Measurements from ENCODE around the gene NADK. TPM values are rescaled to one million over a fixed set of nuclear protein-coding genes. Genes with fewer than 3 reads are reported as not detected.
A peak's percentile ranks its signal among the peaks of the same experiment; 100 is the strongest.

Gene NADK
- total RNA-seq, 1 donor from 2014 or later, result 11.5 TPM

GRCh38 chr1:1806890-1807289 is 28.6 kb upstream of the NADK start:
- Histone ChIP-seq H3K36me3 (ENCODE audit: control insufficient read depth in 3 of 3, insufficient read depth in 3 of 3, low read length in 3 of 3) (peaks cover 19 to 32% (median 27%) of the 10 kb centered on the region in 3 donors), H3K4me3 (ENCODE audit: low read length in 3 of 3) (no peak overlapping the region), H3K27ac (ENCODE audit: low read depth, low read length) (no peak overlapping the region), H3K27me3 (ENCODE audit: control insufficient read depth in 3 of 3, insufficient read depth in 3 of 3, low read length in 3 of 3) (no peaks in the 10 kb centered on the region), H3K9me3 (ENCODE audit: control insufficient read depth in 3 of 3, low read length in 3 of 3) (no peaks in the 10 kb centered on the region), H3K4me1 (ENCODE audit: control insufficient read depth in 3 of 3, insufficient read depth in 3 of 3, low read length in 3 of 3) (no peaks in the 10 kb centered on the region), H3K9ac (ENCODE audit: low read depth in 1 of 3, low read length in 3 of 3) (no peak overlapping the region)

GRCh38 chr1:1804301-1804700 is 26.0 kb upstream of the NADK start:
- no peak overlapping the region for H3K9ac ChIP-seq (ENCODE audit: low read depth in 1 of 3, low read length in 3 of 3)
- peaks cover 5 to 12% (median 8%) of the 10 kb centered on the region in 3 donors for H3K4me1 ChIP-seq (ENCODE audit: control insufficient read depth in 3 of 3, insufficient read depth in 3 of 3, low read length in 3 of 3)
- H3K36me3 ChIP-seq (ENCODE audit: control insufficient read depth in 3 of 3, insufficient read depth in 3 of 3, low read length in 3 of 3), result peaks cover 21 to 38% (median 27%) of the 10 kb centered on the region in 3 donors
- no peaks in the 10 kb centered on the region for H3K27me3 ChIP-seq (ENCODE audit: control insufficient read depth in 3 of 3, insufficient read depth in 3 of 3, low read length in 3 of 3)
- H3K27ac ChIP-seq (ENCODE audit: low read depth, low read length), result no peak overlapping the region
- no peaks in the 10 kb centered on the region for H3K9me3 ChIP-seq (ENCODE audit: control insufficient read depth in 3 of 3, low read length in 3 of 3)
- no peak overlapping the region for H3K4me3 ChIP-seq (ENCODE audit: low read length in 3 of 3)

GRCh38 chr1:1802871-1803270 is 24.6 kb upstream of the NADK start:
- no peak overlapping the region for H3K27ac ChIP-seq (ENCODE audit: low read depth, low read length)
- H3K4me3 ChIP-seq (ENCODE audit: low read length in 3 of 3), result no peak overlapping the region
- H3K36me3 ChIP-seq (ENCODE audit: control insufficient read depth in 3 of 3, insufficient read depth in 3 of 3, low read length in 3 of 3), result peaks cover 27 to 45% (median 32%) of the 10 kb centered on the region in 3 donors
- no peaks in the 10 kb centered on the region for H3K9me3 ChIP-seq (ENCODE audit: control insufficient read depth in 3 of 3, low read length in 3 of 3)
- peaks cover 5 to 13% (median 9%) of the 10 kb centered on the region in 3 donors for H3K4me1 ChIP-seq (ENCODE audit: control insufficient read depth in 3 of 3, insufficient read depth in 3 of 3, low read length in 3 of 3)
- H3K9ac ChIP-seq (ENCODE audit: low read depth in 1 of 3, low read length in 3 of 3), result no peak overlapping the region
- H3K27me3 ChIP-seq (ENCODE audit: control insufficient read depth in 3 of 3, insufficient read depth in 3 of 3, low read length in 3 of 3), result no peaks in the 10 kb centered on the region

GRCh38 chr1:1799716-1800115 is 21.4 kb upstream of the NADK start:
- H3K4me1 ChIP-seq (ENCODE audit: control insufficient read depth in 3 of 3, insufficient read depth in 3 of 3, low read length in 3 of 3), result peaks cover 5 to 13% (median 9%) of the 10 kb centered on the region in 3 donors
- H3K27ac ChIP-seq (ENCODE audit: low read depth, low read length), result no peak overlapping the region
- H3K36me3 ChIP-seq (ENCODE audit: control insufficient read depth in 3 of 3, insufficient read depth in 3 of 3, low read length in 3 of 3), result peaks cover 36 to 50% (median 39%) of the 10 kb centered on the region in 3 donors
- H3K9me3 ChIP-seq (ENCODE audit: control insufficient read depth in 3 of 3, low read length in 3 of 3), result no peaks in the 10 kb centered on the region
- no peak overlapping the region for H3K4me3 ChIP-seq (ENCODE audit: low read length in 3 of 3)
- no peaks in the 10 kb centered on the region for H3K27me3 ChIP-seq (ENCODE audit: control insufficient read depth in 3 of 3, insufficient read depth in 3 of 3, low read length in 3 of 3)
- peak overlapping the region in 2 of 3 donors; percentile 47 to 54 for H3K9ac ChIP-seq (ENCODE audit: low read depth in 1 of 3, low read length in 3 of 3)

- H3K27me3 ChIP-seq (ENCODE audit: control insufficient read depth in 3 of 3, insufficient read depth in 3 of 3, low read length in 3 of 3), result no peaks in the 10 kb centered on the region
- no peak overlapping the region for H3K4me3 ChIP-seq (ENCODE audit: low read length in 3 of 3)
- H3K36me3 ChIP-seq (ENCODE audit: control insufficient read depth in 3 of 3, insufficient read depth in 3 of 3, low read length in 3 of 3), result peaks cover 34 to 50% (median 38%) of the 10 kb centered on the region in 3 donors
- no peak overlapping the region for H3K27ac ChIP-seq (ENCODE audit: low read depth, low read length)
- no peaks in the 10 kb centered on the region for H3K9me3 ChIP-seq (ENCODE audit: control insufficient read depth in 3 of 3, low read length in 3 of 3)
- peaks cover 5 to 13% (median 9%) of the 10 kb centered on the region in 3 donors for H3K4me1 ChIP-seq (ENCODE audit: control insufficient read depth in 3 of 3, insufficient read depth in 3 of 3, low read length in 3 of 3)
- no peak overlapping the region for H3K9ac ChIP-seq (ENCODE audit: low read depth in 1 of 3, low read length in 3 of 3)
Observed at GRCh38 chr1:1797731-1798341, 19.6 kb upstream of the NADK start.

- Histone ChIP-seq H3K27me3 (ENCODE audit: control insufficient read depth in 3 of 3, insufficient read depth in 3 of 3, low read length in 3 of 3) (no peaks in the 10 kb centered on the region), H3K27ac (ENCODE audit: low read depth, low read length) (no peak overlapping the region), H3K36me3 (ENCODE audit: control insufficient read depth in 3 of 3, insufficient read depth in 3 of 3, low read length in 3 of 3) (peaks cover 41 to 53% (median 45%) of the 10 kb centered on the region in 3 donors), H3K9me3 (ENCODE audit: control insufficient read depth in 3 of 3, low read length in 3 of 3) (no peaks in the 10 kb centered on the region), H3K9ac (ENCODE audit: low read depth in 1 of 3, low read length in 3 of 3) (no peak overlapping the region), H3K4me1 (ENCODE audit: control insufficient read depth in 3 of 3, insufficient read depth in 3 of 3, low read length in 3 of 3) (peaks cover 5 to 13% (median 9%) of the 10 kb centered on the region in 3 donors), H3K4me3 (ENCODE audit: low read length in 3 of 3) (no peak overlapping the region)
Observed at GRCh38 chr1:1796466-1796865, 18.2 kb upstream of the NADK start.

GRCh38 chr1:1794999-1795398 is 16.7 kb upstream of the NADK start:
- H3K27me3 ChIP-seq (ENCODE audit: control insufficient read depth in 3 of 3, insufficient read depth in 3 of 3, low read length in 3 of 3), result no peaks in the 10 kb centered on the region
- H3K4me3 ChIP-seq (ENCODE audit: low read length in 3 of 3), result no peak overlapping the region
- no peaks in the 10 kb centered on the region for H3K9me3 ChIP-seq (ENCODE audit: control insufficient read depth in 3 of 3, low read length in 3 of 3)
- H3K9ac ChIP-seq (ENCODE audit: low read depth in 1 of 3, low read length in 3 of 3), result no peak overlapping the region
- H3K4me1 ChIP-seq (ENCODE audit: control insufficient read depth in 3 of 3, insufficient read depth in 3 of 3, low read length in 3 of 3), result peaks cover 5 to 8% (median 6%) of the 10 kb centered on the region in 3 donors
- peaks cover 49 to 59% (median 51%) of the 10 kb centered on the region in 3 donors for H3K36me3 ChIP-seq (ENCODE audit: control insufficient read depth in 3 of 3, insufficient read depth in 3 of 3, low read length in 3 of 3)
- no peak overlapping the region for H3K27ac ChIP-seq (ENCODE audit: low read depth, low read length)

- Histone ChIP-seq H3K4me3 (ENCODE audit: low read length in 3 of 3) (no peak overlapping the region), H3K9me3 (ENCODE audit: control insufficient read depth in 3 of 3, low read length in 3 of 3) (no peaks in the 10 kb centered on the region), H3K9ac (ENCODE audit: low read depth in 1 of 3, low read length in 3 of 3) (no peak overlapping the region), H3K27me3 (ENCODE audit: control insufficient read depth in 3 of 3, insufficient read depth in 3 of 3, low read length in 3 of 3) (no peaks in the 10 kb centered on the region), H3K4me1 (ENCODE audit: control insufficient read depth in 3 of 3, insufficient read depth in 3 of 3, low read length in 3 of 3) (peaks cover under 1 to 2% (median 2%) of the 10 kb centered on the region in 3 donors), H3K36me3 (ENCODE audit: control insufficient read depth in 3 of 3, insufficient read depth in 3 of 3, low read length in 3 of 3) (peaks cover 58 to 62% (median 61%) of the 10 kb centered on the region in 3 donors), H3K27ac (ENCODE audit: low read depth, low read length) (no peak overlapping the region)
Observed at GRCh38 chr1:1793481-1794244, 15.4 kb upstream of the NADK start.

- H3K9me3 ChIP-seq (ENCODE audit: control insufficient read depth in 3 of 3, low read length in 3 of 3), result no peaks in the 10 kb centered on the region
- H3K27me3 ChIP-seq (ENCODE audit: control insufficient read depth in 3 of 3, insufficient read depth in 3 of 3, low read length in 3 of 3), result no peaks in the 10 kb centered on the region
- no peak overlapping the region for H3K27ac ChIP-seq (ENCODE audit: low read depth, low read length)
- peaks cover 2 to 7% (median 7%) of the 10 kb centered on the region in 3 donors for H3K4me1 ChIP-seq (ENCODE audit: control insufficient read depth in 3 of 3, insufficient read depth in 3 of 3, low read length in 3 of 3)
- H3K4me3 ChIP-seq (ENCODE audit: low read length in 3 of 3), result no peak overlapping the region
- H3K36me3 ChIP-seq (ENCODE audit: control insufficient read depth in 3 of 3, insufficient read depth in 3 of 3, low read length in 3 of 3), result peaks cover 56 to 77% (median 67%) of the 10 kb centered on the region in 3 donors
- peak overlapping the region in 1 of 3 donors; percentile 8 for H3K9ac ChIP-seq (ENCODE audit: low read depth in 1 of 3, low read length in 3 of 3)
Observed at GRCh38 chr1:1788646-1789431, 10.6 kb upstream of the NADK start.
